Colonic mucosa (tissue), 4 donors: Measurements from ENCODE around the gene FOXC1. TPM values are rescaled to one million over a fixed set of nuclear protein-coding genes. Genes with fewer than 3 reads are reported as not detected.
A peak's percentile ranks its signal among the peaks of the same experiment; 100 is the strongest.

ENCODE experiments used
- DNase-seq: peaks from one replicate; pipeline ENCODE4 v3.0.0-alpha.2; 2020
- H3K27ac ChIP-seq: fragments of 200-600 bp; one replicate; pipeline ENCODE4 v1.8.0; 2021
- H3K27me3 ChIP-seq: fragments of 200-600 bp; one replicate; pipeline ENCODE4 v1.8.0; 2021
- H3K36me3 ChIP-seq: fragments of 200-600 bp; one replicate; pipeline ENCODE4 v1.8.0; 2021
- H3K4me1 ChIP-seq: fragments of 200-600 bp; one replicate; pipeline ENCODE4 v1.8.0; 2021; ENCODE audit warnings: mild to moderate bottlenecking
- H3K4me3 ChIP-seq: fragments of 200-600 bp; one replicate; pipeline ENCODE4 v1.8.0; 2021
- H3K9ac ChIP-seq, 2 donors: one replicate each; pipeline ENCODE4 v1.7.0; 2013; ENCODE audit warnings: control low read depth in 2 of 2, low read depth in 2 of 2, low read length in 2 of 2
- H3K9me3 ChIP-seq: fragments of 200-600 bp; one replicate; pipeline ENCODE4 v1.8.0; 2021
- intact Hi-C: fragments of 100-400 bp; cut with DNase I; formaldehyde crosslinking; loops from one replicate; pipeline ENCODE4 v1.14.1; 2022
- total RNA-seq, 2 donors: library from RNA; stranded (reverse); fragmentation: NEBNext Ultra II Directional in 1 of 2; extraction: Animal tissue kit (Norgen Biotek cat#: 25700) in 1 of 2; gene quantifications; one replicate each; pipeline ENCODE4 v1.2.1, GENCODE V29; 2021
- TF ChIP-seq, protein P1 (sequence below): fragments of 200-600 bp; IDR thresholded peaks from one replicate; pipeline ENCODE4 v1.8.0; 2022; ENCODE audit warnings: antibody characterized with exemption, mild to moderate bottlenecking
- donor health status: healthy.
- donor health status: DM: no; HTN: no; CAD: no.
- donor health status: DM: no; HTN: no; CAD: no.

Gene FOXC1
- total RNA-seq, 2 donors from 2014 or later = 0.69 to 1.5 TPM

DNA sequence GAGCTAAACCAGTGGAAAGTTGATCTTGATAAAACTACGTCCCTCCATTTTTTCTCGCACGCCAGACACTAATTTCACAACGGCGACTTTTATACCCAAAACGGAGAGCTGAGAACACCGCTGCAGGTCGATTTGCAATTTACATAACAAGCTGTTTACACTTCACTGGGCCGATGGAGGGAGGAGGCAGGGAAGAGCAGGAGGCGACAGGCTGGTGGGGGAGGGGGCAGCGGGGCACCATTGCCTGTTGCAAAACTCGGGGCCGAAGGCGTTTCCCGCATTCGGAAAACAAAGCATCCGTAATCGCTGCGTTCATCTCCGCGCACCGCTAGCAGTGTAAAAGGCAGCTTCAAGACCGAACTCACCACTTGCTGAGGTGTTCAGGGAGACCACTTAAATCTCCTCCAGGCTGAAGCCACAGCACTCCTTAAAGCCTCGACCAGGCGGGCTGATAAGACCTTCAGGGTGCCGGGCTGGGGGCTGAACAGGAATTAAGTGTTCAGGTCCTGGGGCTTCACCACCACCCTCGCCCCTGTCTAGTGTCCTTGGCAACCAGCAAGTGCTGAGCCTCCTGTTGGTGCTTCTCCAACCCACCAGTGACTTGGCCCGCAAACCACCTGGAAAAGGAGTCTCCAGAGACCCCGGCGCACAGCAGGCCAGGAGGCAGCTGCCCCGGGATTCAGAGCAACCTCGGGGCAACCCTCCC, 2.0 kb upstream of the FOXC1 start:
- DNase-seq = no peak
- peaks cover 83% of the 10 kb centered on the region for H3K27me3 ChIP-seq
- no peak overlapping the region for H3K27ac ChIP-seq
- intact Hi-C loops = no loop called here
- peaks cover 29% of the 10 kb centered on the region for H3K4me1 ChIP-seq
- no peaks in the 10 kb centered on the region for H3K9me3 ChIP-seq
- H3K9ac ChIP-seq = no peak overlapping the region
- TF ChIP-seq, protein P1, sequence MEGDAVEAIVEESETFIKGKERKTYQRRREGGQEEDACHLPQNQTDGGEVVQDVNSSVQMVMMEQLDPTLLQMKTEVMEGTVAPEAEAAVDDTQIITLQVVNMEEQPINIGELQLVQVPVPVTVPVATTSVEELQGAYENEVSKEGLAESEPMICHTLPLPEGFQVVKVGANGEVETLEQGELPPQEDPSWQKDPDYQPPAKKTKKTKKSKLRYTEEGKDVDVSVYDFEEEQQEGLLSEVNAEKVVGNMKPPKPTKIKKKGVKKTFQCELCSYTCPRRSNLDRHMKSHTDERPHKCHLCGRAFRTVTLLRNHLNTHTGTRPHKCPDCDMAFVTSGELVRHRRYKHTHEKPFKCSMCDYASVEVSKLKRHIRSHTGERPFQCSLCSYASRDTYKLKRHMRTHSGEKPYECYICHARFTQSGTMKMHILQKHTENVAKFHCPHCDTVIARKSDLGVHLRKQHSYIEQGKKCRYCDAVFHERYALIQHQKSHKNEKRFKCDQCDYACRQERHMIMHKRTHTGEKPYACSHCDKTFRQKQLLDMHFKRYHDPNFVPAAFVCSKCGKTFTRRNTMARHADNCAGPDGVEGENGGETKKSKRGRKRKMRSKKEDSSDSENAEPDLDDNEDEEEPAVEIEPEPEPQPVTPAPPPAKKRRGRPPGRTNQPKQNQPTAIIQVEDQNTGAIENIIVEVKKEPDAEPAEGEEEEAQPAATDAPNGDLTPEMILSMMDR = no peak
- no peak overlapping the region for H3K4me3 ChIP-seq
- no peaks in the 10 kb centered on the region for H3K36me3 ChIP-seq

DNA sequence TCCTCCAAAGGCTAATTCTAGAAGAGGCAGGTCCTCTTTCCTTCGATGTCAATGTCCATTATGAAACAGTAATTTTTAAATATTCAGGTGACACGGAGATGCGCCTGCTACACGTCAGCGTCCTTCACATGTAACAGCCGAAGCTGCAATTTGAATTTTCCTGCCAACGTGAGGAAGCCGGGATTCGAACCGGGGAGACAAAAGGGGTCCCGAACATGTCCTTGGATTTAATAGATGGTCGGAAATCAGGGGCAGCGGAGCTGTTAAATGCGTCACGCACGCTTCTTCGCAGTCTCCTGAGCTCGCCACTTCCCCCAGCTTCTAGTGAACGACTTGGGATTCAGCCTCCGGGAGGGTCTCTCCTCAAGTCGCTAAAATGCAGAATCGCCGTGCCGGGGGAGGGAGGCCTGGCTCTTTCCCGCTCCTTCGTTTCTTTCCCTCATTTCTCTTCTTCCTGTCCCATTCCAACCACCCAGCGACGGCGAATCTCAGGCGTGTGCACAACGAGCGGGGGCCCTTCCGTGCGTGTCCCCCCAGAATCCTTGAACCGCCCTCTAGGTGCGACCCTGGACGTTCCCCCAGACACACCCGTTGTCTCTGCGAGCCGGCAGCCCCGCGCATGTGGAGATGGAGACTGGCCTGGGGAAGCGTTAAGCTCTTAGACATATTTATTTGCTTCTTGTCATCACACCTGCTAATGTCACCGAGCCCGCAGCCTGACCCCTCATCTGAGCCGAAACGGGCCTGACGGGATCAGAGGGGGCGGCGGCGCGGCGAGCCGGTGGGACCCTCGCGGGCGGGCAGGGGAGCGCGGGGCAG, 1.3 kb upstream of the FOXC1 start:
- Histone ChIP-seq H3K36me3 (no peaks in the 10 kb centered on the region), H3K27ac (no peak overlapping the region), H3K4me3 (no peak overlapping the region), H3K9me3 (no peaks in the 10 kb centered on the region), H3K9ac (peak overlapping the region in 1 of 2 donors; percentile 50), H3K4me1 (peaks cover 29% of the 10 kb centered on the region), H3K27me3 (peaks cover 83% of the 10 kb centered on the region)
- TF ChIP-seq, protein P1 = no peak
- intact Hi-C loops = no loop called here
- no peak for DNase-seq

DNA sequence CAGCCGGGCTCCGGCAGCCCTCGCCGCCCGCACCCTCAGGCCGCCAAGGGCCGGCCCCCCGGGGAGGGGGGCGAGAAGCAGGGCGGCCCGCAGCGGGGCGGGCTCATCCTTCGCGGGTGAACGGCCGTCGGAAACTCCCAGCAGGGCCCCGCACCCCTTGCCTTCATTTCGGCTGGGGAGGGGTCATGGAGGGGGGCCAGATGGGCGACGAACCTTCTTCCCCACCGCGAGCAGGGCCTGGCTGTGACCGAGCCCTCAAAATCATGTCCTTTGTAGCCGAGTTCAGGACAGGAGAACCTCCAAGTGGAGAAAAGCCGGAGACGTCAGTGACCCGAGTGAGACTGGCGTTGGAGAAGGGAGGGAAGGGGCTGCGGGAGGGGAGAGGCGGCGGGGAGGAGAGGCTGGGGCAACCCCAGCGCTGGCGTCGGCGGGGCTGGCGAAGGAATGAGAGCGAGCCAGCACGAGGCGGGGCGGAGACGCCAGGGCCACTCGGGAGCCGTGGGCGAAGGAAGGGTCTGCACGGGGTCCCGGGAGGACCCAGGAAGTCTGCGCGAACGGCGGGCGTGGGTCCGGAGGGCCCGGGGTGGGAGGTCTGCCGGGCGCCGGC, 571 bp upstream of the FOXC1 start:
- DNase-seq = no peak
- intact Hi-C loops = no loop called here
- no peaks in the 10 kb centered on the region for H3K36me3 ChIP-seq
- peak overlapping the region in 1 of 2 donors; percentile 50 for H3K9ac ChIP-seq
- H3K4me1 ChIP-seq = peaks cover 27% of the 10 kb centered on the region
- peak overlapping the region; percentile 37 for H3K4me3 ChIP-seq
- peaks cover 83% of the 10 kb centered on the region for H3K27me3 ChIP-seq
- H3K9me3 ChIP-seq = no peaks in the 10 kb centered on the region
- TF ChIP-seq, protein P1 = no peak
- no peak overlapping the region for H3K27ac ChIP-seq

DNA sequence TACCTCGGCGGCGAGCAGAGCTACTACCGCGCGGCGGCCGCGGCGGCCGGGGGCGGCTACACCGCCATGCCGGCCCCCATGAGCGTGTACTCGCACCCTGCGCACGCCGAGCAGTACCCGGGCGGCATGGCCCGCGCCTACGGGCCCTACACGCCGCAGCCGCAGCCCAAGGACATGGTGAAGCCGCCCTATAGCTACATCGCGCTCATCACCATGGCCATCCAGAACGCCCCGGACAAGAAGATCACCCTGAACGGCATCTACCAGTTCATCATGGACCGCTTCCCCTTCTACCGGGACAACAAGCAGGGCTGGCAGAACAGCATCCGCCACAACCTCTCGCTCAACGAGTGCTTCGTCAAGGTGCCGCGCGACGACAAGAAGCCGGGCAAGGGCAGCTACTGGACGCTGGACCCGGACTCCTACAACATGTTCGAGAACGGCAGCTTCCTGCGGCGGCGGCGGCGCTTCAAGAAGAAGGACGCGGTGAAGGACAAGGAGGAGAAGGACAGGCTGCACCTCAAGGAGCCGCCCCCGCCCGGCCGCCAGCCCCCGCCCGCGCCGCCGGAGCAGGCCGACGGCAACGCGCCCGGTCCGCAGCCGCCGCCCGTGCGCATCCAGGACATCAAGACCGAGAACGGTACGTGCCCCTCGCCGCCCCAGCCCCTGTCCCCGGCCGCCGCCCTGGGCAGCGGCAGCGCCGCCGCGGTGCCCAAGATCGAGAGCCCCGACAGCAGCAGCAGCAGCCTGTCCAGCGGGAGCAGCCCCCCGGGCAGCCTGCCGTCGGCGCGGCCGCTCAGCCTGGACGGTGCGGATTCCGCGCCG, 994 bp downstream of the FOXC1 start:
- Histone ChIP-seq H3K27ac (no peak overlapping the region), H3K27me3 (peaks cover 82% of the 10 kb centered on the region), H3K4me1 (peaks cover 18% of the 10 kb centered on the region), H3K36me3 (no peaks in the 10 kb centered on the region), H3K4me3 (peak overlapping the region; percentile 28), H3K9me3 (no peaks in the 10 kb centered on the region), H3K9ac (peak overlapping the region in 1 of 2 donors; percentile 43)
- intact Hi-C loops = no loop called here
- DNase-seq = no peak
- TF ChIP-seq, protein P1 = no peak

DNA sequence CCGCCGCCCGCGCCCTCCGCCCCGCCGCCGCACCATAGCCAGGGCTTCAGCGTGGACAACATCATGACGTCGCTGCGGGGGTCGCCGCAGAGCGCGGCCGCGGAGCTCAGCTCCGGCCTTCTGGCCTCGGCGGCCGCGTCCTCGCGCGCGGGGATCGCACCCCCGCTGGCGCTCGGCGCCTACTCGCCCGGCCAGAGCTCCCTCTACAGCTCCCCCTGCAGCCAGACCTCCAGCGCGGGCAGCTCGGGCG, 1.5 kb downstream of the FOXC1 start:
- TF ChIP-seq, protein P1 = no peak
- no peak overlapping the region for H3K27ac ChIP-seq
- peak overlapping the region; percentile 28 for H3K4me3 ChIP-seq
- peaks cover 77% of the 10 kb centered on the region for H3K27me3 ChIP-seq
- intact Hi-C loops = no loop called here
- peaks cover 18% of the 10 kb centered on the region for H3K4me1 ChIP-seq
- H3K9ac ChIP-seq = no peak overlapping the region
- no peaks in the 10 kb centered on the region for H3K9me3 ChIP-seq
- no peak for DNase-seq
- no peaks in the 10 kb centered on the region for H3K36me3 ChIP-seq
